Common myeloid progenitor, CD34-positive (primary cell): ENCODE data around the gene FBLN1.

Experiments used
- CTCF ChIA-PET: fragments of 350-600 bp; sonication (Branson Sonifier 250); formaldehyde crosslinking; loops from one replicate; lab custom pipeline; 2021; ENCODE audit warnings: antibody characterized with exemption; lab: Charles Lee
- POLR2A ChIA-PET: fragments of 350-600 bp; sonication (Branson Sonifier 250); formaldehyde crosslinking; loops from one replicate; lab custom pipeline; 2021; ENCODE audit warnings: antibody characterized with exemption; lab: Charles Lee
- DNase-seq, 3 donors: peaks; one replicate each; pipeline versions ENCODE4 v3.0.0 to v3.0.0-alpha.2; 2013
- H3K27ac ChIP-seq, 2 experiments: 1 replicate in 1 of 2; 2 replicates in 1 of 2; pipeline ENCODE4 v1.7.0; 2013; ENCODE audit warnings: inconsistent platforms in 2 of 2, low read length in 2 of 2, mild to moderate bottlenecking in 2 of 2, low read depth in 1 of 2, moderate library complexity in 1 of 2; ENCODE audit not compliant: severe bottlenecking in 2 of 2, insufficient read depth in 1 of 2, poor library complexity in 1 of 2
- H3K27me3 ChIP-seq, 5 experiments: replicated peaks in 2 of 5; 1 replicate in 3 of 5; 2 replicates in 2 of 5; pipeline versions ENCODE4 v1.6.1 to v1.7.0; 2013; ENCODE audit warnings: low read length in 4 of 5, mild to moderate bottlenecking in 2 of 5, moderate library complexity in 2 of 5, inconsistent platforms in 1 of 5; ENCODE audit not compliant: insufficient read depth in 5 of 5, control insufficient read depth in 4 of 5
- H3K36me3 ChIP-seq, 4 experiments: 1 replicate in 2 of 4; 2 replicates in 2 of 4; pipeline versions ENCODE4 v1.6.1 to v1.7.0; 2013; ENCODE audit warnings: low read length in 3 of 4, control low read depth in 1 of 4, mild to moderate bottlenecking in 1 of 4; ENCODE audit not compliant: control insufficient read depth in 4 of 4, insufficient read depth in 4 of 4
- H3K4me1 ChIP-seq, 4 experiments: 1 replicate in 3 of 4; 2 replicates in 1 of 4; pipeline versions ENCODE4 v1.6.1 to v1.7.1; 2013; ENCODE audit warnings: low read length in 3 of 4, mild to moderate bottlenecking in 3 of 4, control low read depth in 1 of 4, inconsistent platforms in 1 of 4, moderate library complexity in 1 of 4; ENCODE audit not compliant: control insufficient read depth in 4 of 4, insufficient read depth in 4 of 4; ENCODE audit errors: control extremely low read depth in 1 of 4
- H3K4me3 ChIP-seq, 7 experiments: 1 replicate in 4 of 7; 2 replicates in 3 of 7; pipeline versions ENCODE4 v1.5.1 to v1.7.0; 2013; ENCODE audit warnings: mild to moderate bottlenecking in 7 of 7, low read length in 6 of 7, moderate library complexity in 6 of 7, inconsistent platforms in 2 of 7, low read depth in 2 of 7, control low read depth in 1 of 7; ENCODE audit not compliant: insufficient read depth in 4 of 7, control insufficient read depth in 1 of 7; ENCODE audit errors: extremely low read depth in 1 of 7
- H3K9me3 ChIP-seq, 5 experiments: 1 replicate in 4 of 5; 2 replicates in 1 of 5; pipeline versions ENCODE4 v1.6.1 to v1.7.1; 2013; ENCODE audit warnings: low read length in 4 of 5, mild to moderate bottlenecking in 2 of 5, inconsistent platforms in 1 of 5, low read depth in 1 of 5, moderate library complexity in 1 of 5; ENCODE audit not compliant: control insufficient read depth in 4 of 5, insufficient read depth in 2 of 5; ENCODE audit errors: control extremely low read depth in 1 of 5
- WGBS: methylation state at CpG from one replicate; pipeline ENCODE4 v1.1.5; 2013; ENCODE audit not compliant: insufficient coverage; 5-methylcytosine and 5-hydroxymethylcytosine counted together

The FBLN1 gene

DNA sequence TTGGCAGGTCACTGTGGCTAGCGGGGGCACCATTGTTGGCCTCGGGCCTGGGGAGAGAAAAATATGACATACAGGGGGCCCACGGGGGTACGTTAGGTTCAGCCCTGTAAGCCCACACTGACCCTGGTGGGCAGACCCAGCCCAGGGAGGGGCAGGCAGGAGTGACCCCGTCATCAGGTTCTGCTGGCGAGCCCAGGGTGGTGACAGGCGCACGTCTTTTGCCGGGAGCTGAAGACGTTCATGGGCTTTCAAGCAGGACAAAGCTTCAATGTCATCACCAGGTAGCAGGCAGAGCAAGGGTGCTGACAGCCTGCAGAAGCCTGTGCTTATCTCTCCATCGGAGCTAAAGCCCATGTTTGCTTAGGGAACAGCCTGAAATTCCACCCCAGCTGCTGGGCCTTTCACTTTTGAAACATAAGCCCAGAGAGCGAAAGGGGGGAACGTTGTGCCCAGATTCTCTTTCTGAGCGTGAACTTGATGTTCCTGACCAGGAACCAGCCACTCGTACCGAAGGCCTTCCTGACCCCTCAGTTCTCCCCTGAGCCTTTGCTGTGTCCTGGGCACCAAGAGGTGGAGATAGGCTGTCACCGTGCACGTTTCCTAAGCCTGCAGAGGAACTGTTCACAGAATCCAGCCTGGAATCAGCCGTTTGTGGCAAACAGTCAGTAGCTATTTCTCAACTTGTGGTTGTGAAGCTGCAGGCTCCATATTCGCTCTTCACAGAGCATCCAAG, 94.9 kb downstream of the FBLN1 start:
- CTCF ChIA-PET, result interaction anchor here (0.9 to 1.5 kb wide), 6 partner anchors 9 to 64 kb away, joined by 3 to 5 read pairs (median 4); no protein-coding TSS in a partner anchor
- Histone ChIP-seq H3K27ac (no peak overlapping the region), H3K4me3 (no peak overlapping the region), H3K27me3 (no peaks in the 10 kb centered on the region), H3K4me1 (peaks cover 0 to 9% (median 8%) of the 10 kb centered on the region in 4 experiments), H3K36me3 (no peaks in the 10 kb centered on the region), H3K9me3 (no peaks in the 10 kb centered on the region)
- POLR2A ChIA-PET, result no interaction called here
- DNase-seq, result no peak
- WGBS, result 97% methylated on average over 19 of the region's 20 CpGs

DNA sequence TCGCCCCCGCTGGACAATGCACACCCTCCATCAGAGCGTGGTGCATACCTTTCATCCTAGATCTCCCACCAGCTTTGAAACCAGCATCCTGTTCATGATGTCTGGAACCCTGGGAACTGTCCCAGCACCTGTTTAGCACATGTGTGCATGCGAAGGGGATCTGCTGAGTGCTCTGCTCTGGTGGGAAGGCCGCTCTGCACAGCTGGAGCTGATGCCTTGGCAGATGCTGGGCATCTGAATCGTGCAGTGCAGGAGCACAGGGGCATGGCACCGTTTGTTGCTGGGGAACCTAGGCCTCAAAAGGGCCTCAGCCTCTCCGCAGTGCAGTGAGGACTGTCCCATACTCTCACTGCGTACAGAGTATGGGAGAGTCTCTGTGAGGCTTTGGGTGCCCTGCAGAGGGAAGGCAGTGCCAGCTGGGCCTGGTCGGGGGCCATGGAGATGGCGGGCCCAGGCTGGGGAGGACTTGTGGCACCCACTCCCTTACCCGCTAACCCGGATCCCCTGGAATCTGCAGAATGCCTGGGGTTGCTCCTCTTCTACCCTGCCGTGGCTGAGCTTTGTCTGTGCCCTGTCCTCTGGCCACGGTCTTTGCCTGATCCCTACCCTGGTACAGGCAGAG, 96.0 kb downstream of the FBLN1 start:
- 94% methylated on average over 13 of the region's 15 CpGs for WGBS
- ChIA-PET POLR2A (no interaction called here), CTCF (interaction anchor here (0.9 to 1.3 kb wide), 5 partner anchors 8 to 62 kb away, joined by 3 to 4 read pairs (median 3); no protein-coding TSS in a partner anchor)

DNA sequence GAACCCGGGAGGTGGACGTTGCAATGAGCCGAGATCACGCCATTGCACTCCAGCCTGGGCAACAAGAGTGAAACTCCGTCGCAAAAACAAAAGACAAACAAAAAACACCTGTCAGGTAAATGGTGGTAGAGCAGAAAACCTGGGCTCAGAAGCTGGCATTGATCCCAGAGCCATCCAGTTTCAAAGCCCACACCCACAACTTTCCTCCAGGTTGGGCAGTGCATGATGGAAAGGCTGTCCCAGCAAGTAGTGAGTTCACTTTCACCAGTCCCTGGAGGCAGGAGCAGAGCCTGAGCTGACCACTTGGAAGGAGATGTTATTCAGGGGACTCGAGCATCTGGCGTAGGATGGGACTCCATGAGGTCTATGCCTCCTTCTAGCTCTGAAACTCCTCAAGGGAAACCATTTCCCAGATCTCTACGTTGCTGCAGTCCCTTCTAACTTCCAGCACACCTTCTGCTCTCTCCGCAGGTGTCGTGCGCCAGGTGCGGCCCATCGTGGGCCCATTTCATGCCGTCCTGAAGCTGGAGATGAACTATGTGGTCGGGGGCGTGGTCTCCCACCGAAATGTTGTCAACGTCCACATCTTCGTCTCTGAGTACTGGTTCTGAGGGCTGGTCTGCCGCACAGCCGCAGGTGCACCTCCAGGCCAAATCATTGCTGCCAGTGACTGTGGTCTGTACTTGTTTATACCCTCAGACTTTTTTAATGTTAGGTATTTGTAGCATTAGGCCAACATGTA, 97.3 kb downstream of the FBLN1 start:
- WGBS, result 96% methylated on average over 22 of the region's 22 CpGs
- POLR2A ChIA-PET, result no interaction called here
- no peak for DNase-seq
- no peaks in the 10 kb centered on the region for H3K36me3 ChIP-seq
- H3K4me3 ChIP-seq, result no peak overlapping the region
- CTCF ChIA-PET, result interaction anchor here (1.3 kb wide), 1 partner anchor 9 kb away, joined by 3 read pairs; no protein-coding TSS in a partner anchor
- no peak overlapping the region for H3K27ac ChIP-seq
- H3K27me3 ChIP-seq, result no peaks in the 10 kb centered on the region
- H3K4me1 ChIP-seq, result peaks cover 3 to 28% (median 24%) of the 10 kb centered on the region in 4 experiments
- no peaks in the 10 kb centered on the region for H3K9me3 ChIP-seq

More for the DNA sequence above, 96.0 kb downstream of the FBLN1 start:
- no peaks in the 10 kb centered on the region for H3K9me3 ChIP-seq
- H3K4me3 ChIP-seq, result no peak overlapping the region
- no peaks in the 10 kb centered on the region for H3K36me3 ChIP-seq
- DNase-seq, result no peak
- peaks cover 3 to 20% (median 17%) of the 10 kb centered on the region in 4 experiments for H3K4me1 ChIP-seq
- H3K27ac ChIP-seq, result no peak overlapping the region
- no peaks in the 10 kb centered on the region for H3K27me3 ChIP-seq

DNA sequence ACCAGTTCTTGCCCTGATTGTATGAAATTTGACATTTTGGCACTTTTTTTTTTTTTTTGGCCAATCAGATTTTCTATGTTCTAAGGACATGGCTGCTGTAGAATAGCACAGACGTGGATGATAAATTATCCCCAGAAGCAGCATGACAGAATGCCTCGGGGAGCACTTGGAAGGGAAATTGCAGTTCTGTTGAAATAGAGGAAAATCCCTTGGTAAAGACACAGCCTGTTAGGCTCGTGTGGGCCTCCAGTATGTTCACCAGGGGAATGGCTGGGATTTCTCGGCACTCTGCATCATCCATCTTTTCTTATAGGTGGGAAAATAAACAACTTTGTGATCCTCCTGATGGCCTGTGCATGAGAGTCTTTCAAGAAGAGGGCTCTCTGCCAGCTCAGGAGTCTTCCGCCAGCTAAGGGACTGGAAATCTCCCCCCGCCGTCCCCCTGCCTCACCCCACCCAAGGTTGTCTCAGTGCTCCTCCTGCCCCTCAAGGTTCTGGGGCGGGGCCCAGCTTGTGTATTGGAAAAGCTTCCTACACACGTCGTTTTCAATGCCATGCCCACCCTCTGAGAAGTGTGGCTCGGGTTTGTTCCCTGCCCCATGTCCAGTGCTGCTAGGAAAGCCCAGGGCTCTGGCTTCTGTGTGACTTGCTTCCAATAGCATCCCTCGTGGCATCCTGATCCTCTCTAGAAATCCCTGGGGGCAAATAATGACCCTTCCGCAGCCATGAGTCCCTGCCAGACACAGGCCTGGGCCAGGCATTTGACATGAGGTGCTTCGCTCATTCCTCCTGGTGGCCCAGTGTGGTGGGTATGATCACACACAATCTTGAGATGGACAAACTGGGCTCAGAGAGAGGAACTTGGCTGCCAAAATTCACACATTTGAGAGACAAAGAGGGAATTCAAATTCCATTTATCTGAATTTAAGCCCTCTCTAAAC, 98.4 kb downstream of the FBLN1 start:
- CTCF ChIA-PET, result no interaction called here
- WGBS, result 88% methylated on average over 12 of the region's 14 CpGs
- DNase-seq, result no peak
- Histone ChIP-seq H3K36me3 (no peaks in the 10 kb centered on the region), H3K4me1 (peaks cover 3 to 28% (median 25%) of the 10 kb centered on the region in 4 experiments), H3K9me3 (no peaks in the 10 kb centered on the region), H3K4me3 (no peak overlapping the region), H3K27ac (no peak overlapping the region), H3K27me3 (no peaks in the 10 kb centered on the region)
- POLR2A ChIA-PET, result no interaction called here

DNA sequence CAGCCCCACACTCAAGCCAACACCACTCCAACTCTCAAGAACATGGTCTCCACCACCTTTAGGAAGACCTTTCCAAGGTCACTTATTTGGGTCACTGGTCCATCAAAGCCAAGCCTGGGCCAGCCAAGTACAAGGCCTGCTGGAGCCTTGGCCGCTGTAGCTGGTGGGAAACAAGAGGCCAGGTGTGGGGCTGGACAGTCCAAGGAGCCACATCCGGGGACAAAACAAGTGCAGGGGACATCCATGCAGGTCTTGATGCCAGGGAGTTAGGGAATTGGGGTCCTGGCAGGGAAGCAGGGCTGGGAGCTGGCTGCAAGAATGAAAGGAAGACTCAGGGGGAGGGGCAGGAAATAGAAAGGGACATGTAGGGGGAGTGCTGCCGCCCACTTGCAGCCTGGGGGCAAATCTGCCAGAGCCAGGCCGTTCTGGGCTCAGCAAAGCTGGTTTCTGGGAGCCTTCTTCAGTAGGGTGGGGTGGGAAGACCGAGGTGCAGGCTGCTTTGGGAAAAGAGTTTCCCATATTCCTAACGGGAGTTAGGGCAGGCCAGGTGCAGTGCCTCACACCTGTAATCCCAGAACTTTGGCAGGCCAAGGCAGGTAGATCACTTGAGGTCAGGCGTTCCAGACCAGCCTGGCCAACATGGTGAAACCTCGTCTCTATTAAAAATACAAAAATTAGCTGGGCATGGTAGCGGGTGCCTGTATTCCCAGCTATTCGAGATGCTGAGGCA, 99.5 kb downstream of the FBLN1 start:
- no peak for DNase-seq
- Histone ChIP-seq H3K27me3 (no peaks in the 10 kb centered on the region), H3K9me3 (no peaks in the 10 kb centered on the region), H3K4me1 (peaks cover 3 to 34% (median 31%) of the 10 kb centered on the region in 4 experiments), H3K4me3 (peak overlapping the region in 1 of 7 experiments; percentile 13), H3K36me3 (no peaks in the 10 kb centered on the region), H3K27ac (no peak overlapping the region)
- CTCF ChIA-PET, result interaction anchor here (1.1 to 1.5 kb wide), 2 partner anchors 28 to 262 kb away, joined by 3 to 5 read pairs; no protein-coding TSS in a partner anchor
- WGBS, result 57% methylated on average over 7 of the region's 10 CpGs
- POLR2A ChIA-PET, result interaction anchor here (1.3 kb wide), 1 partner anchor 11 kb away, joined by 3 read pairs; no protein-coding TSS in a partner anchor
